ENCODE data around the gene APEH. TPM values are rescaled to one million over a fixed set of nuclear protein-coding genes. Genes with fewer than 3 reads are reported as not detected.

The APEH gene
- total and polyA plus RNA-seq, 2 experiments from 2014 or later = 170 to 264 TPM

DNA sequence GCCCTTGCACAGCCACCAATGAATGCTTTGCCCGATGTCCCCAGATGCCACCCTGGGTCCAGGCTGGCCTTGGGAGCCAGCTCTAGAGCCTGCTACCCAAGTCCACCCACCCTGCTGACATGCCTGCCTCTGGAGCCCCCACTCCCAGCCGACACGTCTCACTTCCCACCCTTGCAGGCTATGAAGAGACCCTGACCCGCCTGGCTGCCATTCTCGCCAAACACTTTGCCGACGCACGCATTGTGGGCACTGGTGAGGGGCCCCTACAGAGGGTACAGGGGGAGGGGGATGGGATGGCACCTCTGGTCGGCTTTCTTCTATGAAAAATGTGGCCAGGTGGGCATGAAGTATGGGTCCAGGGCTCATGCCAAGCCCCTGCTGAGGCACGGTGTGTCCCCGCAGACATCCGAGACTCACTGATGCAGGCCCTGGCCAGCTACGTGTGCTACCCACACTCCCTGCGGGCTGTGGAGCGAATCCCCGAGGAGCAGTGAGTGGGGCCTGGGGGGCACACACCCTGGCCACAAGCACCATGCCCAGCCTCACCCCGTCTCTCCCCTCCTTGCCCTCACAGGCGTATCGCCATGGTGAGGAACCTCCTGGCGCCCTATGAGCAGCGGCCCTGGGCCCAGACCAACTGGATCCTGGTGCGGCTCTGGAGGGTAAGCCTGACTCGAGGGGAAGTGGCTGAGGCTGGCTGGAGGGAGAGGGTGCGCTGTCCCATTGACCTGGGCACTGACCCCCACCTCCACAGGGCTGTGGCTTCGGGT, 39.4 kb downstream of the APEH start:
- Histone ChIP-seq H3K27me3 (ENCODE audit: insufficient read depth) (no peaks in the 10 kb centered on the region), H3K27ac (ENCODE audit: low read depth) (no peak overlapping the region), H4K20me1 (replicated peaks; ENCODE audit: insufficient read depth) (peaks cover 6% of the 10 kb centered on the region; the same call in 1 of the 2 replicates), H3K36me3 (ENCODE audit: insufficient read depth) (no peaks in the 10 kb centered on the region), H3K9me2 (ENCODE audit: insufficient read depth) (no peaks in the 10 kb centered on the region), H3K4me3 (no peak overlapping the region), H3K4me1 (ENCODE audit: insufficient read depth) (no peaks in the 10 kb centered on the region; the same call in 1 of the 2 replicates), H2AFZ (no peak overlapping the region), H3F3A (replicated peaks; ENCODE audit: low read depth) (0 out of 2 replicates have a peak, but pooled peaks cover under 1% of the 10 kb centered on the region), H3K79me2 (replicated peaks; ENCODE audit: insufficient read depth) (no peaks in the 10 kb centered on the region), H3K4me2 (no peak overlapping the region)
- H3K27ac Mint-ChIP-seq = no peak overlapping the region
- DNase-seq (ENCODE audit: low spot score) (no peak), ATAC-seq (no peak)
- H3K4me3 Mint-ChIP-seq = no peak overlapping the region
- H3K4me1 Mint-ChIP-seq = peaks cover 11% of the 10 kb centered on the region
- no peaks in the 10 kb centered on the region; the same call in 2 of the 3 replicates for H3K9me3 Mint-ChIP-seq
- TF ChIP-seq, protein P1, sequence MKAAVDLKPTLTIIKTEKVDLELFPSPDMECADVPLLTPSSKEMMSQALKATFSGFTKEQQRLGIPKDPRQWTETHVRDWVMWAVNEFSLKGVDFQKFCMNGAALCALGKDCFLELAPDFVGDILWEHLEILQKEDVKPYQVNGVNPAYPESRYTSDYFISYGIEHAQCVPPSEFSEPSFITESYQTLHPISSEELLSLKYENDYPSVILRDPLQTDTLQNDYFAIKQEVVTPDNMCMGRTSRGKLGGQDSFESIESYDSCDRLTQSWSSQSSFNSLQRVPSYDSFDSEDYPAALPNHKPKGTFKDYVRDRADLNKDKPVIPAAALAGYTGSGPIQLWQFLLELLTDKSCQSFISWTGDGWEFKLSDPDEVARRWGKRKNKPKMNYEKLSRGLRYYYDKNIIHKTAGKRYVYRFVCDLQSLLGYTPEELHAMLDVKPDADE (IDR thresholded peaks at IDR 0.05) = no peak
- no peak for TF ChIP-seq ZNF114 (CRISPR knock-in tag; IDR thresholded peaks at IDR 0.05)
- no peak for TF ChIP-seq CREB1 (CRISPR knock-in tag; IDR thresholded peaks at IDR 0.05; ENCODE audit: low read depth)
- TF ChIP-seq JUNB (IDR thresholded peaks at IDR 0.05; ENCODE audit: unreplicated experiment) = no peak
- TF ChIP-seq EZH2 (IDR thresholded peaks at IDR 0.05; ENCODE audit: low read depth, unreplicated experiment) = no peak
- no peak for TF ChIP-seq POLR2AphosphoS5 (IDR thresholded peaks at IDR 0.05; ENCODE audit: low read depth)
- TF ChIP-seq, protein P2, sequence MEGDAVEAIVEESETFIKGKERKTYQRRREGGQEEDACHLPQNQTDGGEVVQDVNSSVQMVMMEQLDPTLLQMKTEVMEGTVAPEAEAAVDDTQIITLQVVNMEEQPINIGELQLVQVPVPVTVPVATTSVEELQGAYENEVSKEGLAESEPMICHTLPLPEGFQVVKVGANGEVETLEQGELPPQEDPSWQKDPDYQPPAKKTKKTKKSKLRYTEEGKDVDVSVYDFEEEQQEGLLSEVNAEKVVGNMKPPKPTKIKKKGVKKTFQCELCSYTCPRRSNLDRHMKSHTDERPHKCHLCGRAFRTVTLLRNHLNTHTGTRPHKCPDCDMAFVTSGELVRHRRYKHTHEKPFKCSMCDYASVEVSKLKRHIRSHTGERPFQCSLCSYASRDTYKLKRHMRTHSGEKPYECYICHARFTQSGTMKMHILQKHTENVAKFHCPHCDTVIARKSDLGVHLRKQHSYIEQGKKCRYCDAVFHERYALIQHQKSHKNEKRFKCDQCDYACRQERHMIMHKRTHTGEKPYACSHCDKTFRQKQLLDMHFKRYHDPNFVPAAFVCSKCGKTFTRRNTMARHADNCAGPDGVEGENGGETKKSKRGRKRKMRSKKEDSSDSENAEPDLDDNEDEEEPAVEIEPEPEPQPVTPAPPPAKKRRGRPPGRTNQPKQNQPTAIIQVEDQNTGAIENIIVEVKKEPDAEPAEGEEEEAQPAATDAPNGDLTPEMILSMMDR (conservative IDR thresholded peaks at IDR 0.05; ENCODE audit: low read depth in 2 of 2) = no peak
- TF ChIP-seq, protein P3, sequence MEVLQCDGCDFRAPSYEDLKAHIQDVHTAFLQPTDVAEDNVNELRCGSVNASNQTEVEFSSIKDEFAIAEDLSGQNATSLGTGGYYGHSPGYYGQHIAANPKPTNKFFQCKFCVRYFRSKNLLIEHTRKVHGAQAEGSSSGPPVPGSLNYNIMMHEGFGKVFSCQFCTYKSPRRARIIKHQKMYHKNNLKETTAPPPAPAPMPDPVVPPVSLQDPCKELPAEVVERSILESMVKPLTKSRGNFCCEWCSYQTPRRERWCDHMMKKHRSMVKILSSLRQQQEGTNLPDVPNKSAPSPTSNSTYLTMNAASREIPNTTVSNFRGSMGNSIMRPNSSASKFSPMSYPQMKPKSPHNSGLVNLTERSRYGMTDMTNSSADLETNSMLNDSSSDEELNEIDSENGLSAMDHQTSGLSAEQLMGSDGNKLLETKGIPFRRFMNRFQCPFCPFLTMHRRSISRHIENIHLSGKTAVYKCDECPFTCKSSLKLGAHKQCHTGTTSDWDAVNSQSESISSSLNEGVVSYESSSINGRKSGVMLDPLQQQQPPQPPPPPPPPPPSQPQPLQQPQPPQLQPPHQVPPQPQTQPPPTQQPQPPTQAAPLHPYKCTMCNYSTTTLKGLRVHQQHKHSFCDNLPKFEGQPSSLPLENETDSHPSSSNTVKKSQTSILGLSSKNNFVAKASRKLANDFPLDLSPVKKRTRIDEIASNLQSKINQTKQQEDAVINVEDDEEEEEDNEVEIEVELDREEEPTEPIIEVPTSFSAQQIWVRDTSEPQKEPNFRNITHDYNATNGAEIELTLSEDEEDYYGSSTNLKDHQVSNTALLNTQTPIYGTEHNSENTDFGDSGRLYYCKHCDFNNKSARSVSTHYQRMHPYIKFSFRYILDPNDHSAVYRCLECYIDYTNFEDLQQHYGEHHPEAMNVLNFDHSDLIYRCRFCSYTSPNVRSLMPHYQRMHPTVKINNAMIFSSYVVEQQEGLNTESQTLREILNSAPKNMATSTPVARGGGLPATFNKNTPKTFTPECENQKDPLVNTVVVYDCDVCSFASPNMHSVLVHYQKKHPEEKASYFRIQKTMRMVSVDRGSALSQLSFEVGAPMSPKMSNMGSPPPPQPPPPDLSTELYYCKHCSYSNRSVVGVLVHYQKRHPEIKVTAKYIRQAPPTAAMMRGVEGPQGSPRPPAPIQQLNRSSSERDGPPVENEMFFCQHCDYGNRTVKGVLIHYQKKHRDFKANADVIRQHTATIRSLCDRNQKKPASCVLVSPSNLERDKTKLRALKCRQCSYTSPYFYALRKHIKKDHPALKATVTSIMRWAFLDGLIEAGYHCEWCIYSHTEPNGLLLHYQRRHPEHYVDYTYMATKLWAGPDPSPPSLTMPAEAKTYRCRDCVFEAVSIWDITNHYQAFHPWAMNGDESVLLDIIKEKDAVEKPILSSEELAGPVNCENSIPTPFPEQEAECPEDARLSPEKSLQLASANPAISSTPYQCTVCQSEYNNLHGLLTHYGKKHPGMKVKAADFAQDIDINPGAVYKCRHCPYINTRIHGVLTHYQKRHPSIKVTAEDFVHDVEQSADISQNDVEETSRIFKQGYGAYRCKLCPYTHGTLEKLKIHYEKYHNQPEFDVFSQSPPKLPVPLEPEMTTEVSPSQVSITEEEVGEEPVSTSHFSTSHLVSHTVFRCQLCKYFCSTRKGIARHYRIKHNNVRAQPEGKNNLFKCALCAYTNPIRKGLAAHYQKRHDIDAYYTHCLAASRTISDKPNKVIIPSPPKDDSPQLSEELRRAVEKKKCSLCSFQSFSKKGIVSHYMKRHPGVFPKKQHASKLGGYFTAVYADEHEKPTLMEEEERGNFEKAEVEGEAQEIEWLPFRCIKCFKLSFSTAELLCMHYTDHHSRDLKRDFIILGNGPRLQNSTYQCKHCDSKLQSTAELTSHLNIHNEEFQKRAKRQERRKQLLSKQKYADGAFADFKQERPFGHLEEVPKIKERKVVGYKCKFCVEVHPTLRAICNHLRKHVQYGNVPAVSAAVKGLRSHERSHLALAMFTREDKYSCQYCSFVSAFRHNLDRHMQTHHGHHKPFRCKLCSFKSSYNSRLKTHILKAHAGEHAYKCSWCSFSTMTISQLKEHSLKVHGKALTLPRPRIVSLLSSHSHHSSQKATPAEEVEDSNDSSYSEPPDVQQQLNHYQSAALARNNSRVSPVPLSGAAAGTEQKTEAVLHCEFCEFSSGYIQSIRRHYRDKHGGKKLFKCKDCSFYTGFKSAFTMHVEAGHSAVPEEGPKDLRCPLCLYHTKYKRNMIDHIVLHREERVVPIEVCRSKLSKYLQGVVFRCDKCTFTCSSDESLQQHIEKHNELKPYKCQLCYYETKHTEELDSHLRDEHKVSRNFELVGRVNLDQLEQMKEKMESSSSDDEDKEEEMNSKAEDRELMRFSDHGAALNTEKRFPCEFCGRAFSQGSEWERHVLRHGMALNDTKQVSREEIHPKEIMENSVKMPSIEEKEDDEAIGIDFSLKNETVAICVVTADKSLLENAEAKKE (CRISPR knock-in tag; IDR thresholded peaks at IDR 0.05) = no peak
- no peak for TF ChIP-seq EZH2phosphoT487 (IDR thresholded peaks at IDR 0.05; ENCODE audit: unreplicated experiment)
- TF ChIP-seq NANOG (IDR thresholded peaks at IDR 0.05; ENCODE audit: borderline replicate concordance) = no peak
- TF ChIP-seq ZNF331 (CRISPR knock-in tag; IDR thresholded peaks at IDR 0.05; ENCODE audit: low read depth) = no peak
- TF ChIP-seq STAT1 (IDR thresholded peaks at IDR 0.05; ENCODE audit: unreplicated experiment) = no peak
- peaks cover 13% of the 10 kb centered on the region for H3K27me3 Mint-ChIP-seq (ENCODE audit: insufficient read depth, low read depth, poor library complexity)
- H3K36me3 Mint-ChIP-seq (ENCODE audit: low read depth) = peaks cover 4% of the 10 kb centered on the region; the same call in 1 of the 3 replicates

Measured in GM23338 (cell line).